ENCODE data around the gene RFT1.

RFT1 gene

DNA sequence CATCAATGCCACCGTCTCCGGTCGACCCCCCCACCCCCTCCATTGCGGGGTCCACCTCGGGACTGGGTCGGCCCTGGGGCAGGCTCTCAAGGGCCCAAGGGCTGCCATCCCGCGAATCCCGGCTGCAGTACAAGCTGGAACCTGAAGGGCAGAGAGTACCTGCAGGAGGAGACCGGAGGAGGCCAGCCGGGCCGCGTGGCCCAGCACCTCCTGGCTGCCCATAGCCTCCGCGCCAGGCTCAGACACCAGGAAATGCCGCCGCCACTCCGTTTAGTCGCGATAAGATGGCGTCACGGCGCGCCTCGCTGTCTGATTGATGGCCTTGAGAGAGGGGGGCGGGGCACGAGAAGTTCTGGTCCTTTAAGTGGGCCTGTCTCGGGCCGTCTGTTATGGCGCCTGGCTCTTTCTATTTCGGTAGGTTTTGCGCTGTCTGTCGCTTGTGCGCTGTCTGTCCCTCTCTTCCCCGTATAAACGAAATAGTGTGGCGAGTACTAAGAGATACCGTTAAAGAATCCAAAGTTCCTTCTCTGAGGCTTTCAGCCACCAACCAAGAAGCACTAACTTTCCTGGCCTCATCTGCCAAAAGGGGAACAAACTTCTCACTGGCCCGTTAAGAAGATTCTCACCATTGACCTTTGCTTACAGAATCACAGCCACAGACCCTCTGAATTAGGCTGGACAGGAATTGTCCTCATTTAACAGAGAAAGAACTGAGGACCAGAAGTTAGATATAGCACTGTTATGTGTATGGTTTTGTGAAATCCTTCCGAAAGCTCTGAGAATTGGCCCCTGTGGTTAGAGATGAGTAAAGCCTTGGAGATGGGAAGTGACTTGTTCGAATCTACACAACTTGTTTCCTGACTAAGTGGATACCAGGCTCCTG lies at the start of gene RFT1:
Gene RFT1 (minus strand): TSS at position 257 of the 883 bp plus-strand sequence. CDS start 35 bp downstream, at position 222.
- DNase-seq (ENCODE audit: low spot score), result peak; percentile 97

DNA sequence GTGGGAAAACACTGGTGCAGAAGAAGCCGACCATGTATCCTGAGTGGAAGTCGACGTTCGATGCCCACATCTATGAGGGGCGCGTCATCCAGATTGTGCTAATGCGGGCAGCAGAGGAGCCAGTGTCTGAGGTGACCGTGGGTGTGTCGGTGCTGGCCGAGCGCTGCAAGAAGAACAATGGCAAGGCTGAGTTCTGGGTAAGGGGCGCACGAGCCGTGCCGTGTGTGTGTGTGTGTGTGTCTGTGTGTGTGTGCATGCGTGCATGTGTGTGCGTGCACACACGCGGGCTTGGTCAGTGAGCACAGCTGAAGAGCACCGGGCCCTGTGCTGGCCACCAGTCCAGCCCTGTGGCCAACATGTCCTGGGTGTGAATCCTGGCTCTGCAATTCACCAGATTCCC lies 49.3 kb upstream of the RFT1 start:
- DNase-seq (ENCODE audit: low spot score), result no peak

- DNase-seq (ENCODE audit: low spot score), result no peak
These were observed 48.0 kb upstream of the RFT1 start for GRCh38 chr3:53178246-53178645.

GRCh38 chr3:53175613-53176540 lies 45.6 kb upstream of the RFT1 start:
- DNase-seq (ENCODE audit: low spot score), result no peak

DNA sequence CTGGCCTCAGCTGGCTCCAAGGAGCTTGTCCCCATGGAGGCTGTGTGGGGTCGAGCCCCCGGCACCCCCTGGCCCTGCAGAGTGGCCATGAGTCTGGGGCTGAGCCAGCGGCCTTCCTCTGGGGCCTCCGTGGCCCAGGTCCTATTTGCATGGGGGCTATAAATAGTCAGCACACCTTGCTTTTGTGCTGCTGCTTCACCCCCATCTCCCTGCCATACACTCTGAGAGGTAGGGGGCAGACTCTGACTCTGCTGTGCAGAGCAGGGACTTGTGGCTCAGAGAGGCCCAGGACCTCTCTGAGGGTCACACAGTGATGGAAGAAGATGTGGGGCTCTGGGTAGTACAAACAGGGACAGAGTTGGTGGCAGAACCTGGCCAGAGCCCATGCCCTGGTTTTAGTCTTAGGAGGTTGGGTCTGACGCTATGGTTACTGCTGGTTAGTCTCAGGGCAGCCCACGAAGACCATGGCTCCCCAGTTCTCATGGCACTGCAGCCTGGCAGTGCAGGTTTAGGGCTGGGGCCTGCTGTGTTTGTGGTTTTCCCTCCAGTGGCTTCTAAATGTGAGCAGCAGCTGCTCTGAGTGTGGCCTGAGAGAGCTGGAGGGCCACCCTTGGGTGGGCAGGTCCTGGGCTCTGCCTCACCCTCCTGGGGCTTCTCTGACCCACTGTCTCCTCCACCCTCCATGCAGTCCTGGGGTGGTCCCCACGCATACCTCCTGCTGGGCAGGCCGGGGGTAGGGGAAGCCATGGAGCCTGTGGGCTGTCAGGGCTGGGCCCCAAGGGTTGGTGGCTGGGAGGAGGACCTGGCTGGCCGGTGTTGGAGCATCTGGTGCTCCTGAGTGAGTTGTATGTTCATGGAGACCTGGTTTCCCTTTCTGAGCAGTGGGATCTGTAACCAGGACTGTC lies 44.4 kb upstream of the RFT1 start:
- DNase-seq (ENCODE audit: low spot score), result no peak

GRCh38 chr3:53173107-53173506 lies 42.9 kb upstream of the RFT1 start:
- no peak for DNase-seq (ENCODE audit: low spot score)

DNA sequence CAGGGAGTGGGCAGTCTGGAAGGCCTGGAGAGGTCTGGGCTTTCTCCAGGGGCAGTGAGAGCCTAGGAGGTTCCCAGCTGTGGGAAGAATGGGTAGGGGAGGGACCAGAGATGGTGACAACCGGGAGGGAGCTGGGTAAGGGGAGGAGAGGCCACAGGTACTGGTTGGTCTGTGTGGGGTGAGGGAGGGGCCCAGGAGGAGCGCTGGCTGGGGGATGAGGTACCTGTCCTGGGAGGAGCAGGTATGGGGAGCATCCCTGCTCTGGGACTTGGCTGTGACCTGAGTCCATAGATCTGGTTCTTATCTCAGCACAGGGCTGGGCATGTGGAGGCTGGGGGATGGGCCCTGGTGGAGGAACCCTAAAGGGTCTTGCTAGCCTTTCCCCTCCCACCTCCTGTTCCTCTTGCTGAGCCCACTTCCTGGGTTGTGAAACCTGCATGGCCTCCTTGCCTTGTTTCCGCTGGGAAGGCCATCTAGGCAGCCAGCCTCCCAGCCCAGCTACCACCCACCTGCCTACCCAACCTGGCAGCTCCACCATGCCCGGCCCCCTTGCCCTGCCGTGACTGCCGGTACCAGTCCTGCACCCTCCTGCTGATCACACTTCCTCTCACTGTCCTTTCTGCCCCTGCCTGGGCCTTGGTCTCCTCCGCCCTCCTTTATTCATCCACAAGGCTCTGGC lies 41.7 kb upstream of the RFT1 start:
- no peak for DNase-seq (ENCODE audit: low spot score)

DNA sequence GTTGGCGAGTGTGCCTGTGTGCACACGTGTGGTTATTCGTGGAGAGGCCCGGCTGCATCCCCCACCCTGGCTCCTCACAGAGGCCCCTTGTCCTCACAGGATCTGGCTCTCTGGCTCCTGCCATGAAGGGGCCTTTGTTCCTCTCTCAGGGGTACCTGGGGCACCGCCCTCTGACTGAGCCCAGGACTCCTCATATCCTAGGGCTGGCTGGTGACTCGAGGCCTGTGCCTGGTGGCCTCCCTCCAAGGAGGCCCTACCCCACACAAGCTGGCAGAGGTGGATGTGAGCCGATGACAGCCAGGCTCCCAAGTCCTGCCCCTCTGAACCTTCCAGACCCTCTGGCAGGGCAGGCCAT lies 40.8 kb upstream of the RFT1 start:
- no peak for DNase-seq (ENCODE audit: low spot score)

- no peak for DNase-seq (ENCODE audit: low spot score)
These were observed 40.3 kb upstream of the RFT1 start for GRCh38 chr3:53170325-53171063.

DNA sequence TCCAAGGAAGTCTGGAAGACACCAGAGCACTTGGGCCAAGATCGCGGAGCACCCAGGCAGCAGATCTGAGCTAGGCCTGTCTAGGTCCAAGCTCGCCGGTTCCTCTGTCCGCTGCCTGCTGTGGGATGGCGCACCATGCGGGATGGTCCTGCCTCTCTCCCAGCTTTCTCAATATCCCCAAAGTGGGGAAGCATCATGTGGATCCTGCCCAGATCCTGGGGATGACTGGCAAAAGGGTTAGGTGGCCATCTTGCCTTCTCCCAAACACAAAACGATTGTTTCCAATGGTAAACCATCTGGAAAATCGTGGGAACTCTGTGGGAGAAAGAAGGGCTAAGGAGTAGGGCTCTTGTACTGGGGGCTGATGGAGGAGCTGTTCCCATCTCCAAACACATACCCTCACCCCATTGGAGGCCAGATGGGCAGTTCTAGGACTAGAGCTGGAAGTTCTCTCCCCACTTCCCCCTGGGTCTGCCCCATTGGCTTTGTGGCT lies 39.6 kb upstream of the RFT1 start:
- no peak for DNase-seq (ENCODE audit: low spot score)

- DNase-seq (ENCODE audit: low spot score), result no peak
These were observed 39.0 kb upstream of the RFT1 start for GRCh38 chr3:53169045-53169831.

DNA sequence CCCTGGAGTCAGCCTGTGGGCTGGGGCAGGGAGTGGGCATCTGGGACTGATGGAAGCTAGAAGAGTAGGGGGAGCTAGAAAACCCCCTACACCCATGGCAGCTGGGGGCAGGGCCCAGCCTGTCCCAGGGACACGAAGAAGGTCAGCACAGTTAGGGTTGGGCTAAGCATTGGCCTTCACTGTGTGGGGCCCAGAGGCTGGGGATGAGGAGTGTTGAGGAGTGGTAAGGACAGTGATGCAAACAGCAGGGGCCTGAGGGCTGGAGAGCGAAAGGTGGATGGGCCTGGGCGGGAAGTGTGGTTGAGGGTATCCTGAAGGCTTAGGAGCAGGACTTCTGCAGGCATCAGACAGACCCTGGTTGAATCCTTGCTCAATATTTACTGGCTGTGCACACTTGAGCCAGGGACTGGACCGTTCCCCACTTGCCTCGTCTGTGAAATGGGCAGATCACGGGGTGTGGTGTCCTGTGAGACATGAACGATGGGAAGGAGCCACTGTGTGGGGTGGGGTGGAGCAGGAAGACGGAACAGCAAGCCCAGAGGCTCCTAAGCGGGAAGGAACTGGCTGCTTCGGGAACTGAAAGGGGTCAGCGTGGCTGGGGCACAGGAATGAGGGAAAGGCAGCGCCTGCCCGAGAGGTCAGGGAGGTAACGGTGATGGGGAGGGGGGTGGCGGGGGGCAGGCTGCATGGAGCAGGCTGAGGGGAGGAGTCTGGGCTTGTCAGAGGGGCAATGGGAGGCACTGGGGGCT lies 38.1 kb upstream of the RFT1 start:
- DNase-seq (ENCODE audit: low spot score), result no peak

GRCh38 chr3:53167418-53168174 lies 37.4 kb upstream of the RFT1 start:
- no peak for DNase-seq (ENCODE audit: low spot score)

DNA sequence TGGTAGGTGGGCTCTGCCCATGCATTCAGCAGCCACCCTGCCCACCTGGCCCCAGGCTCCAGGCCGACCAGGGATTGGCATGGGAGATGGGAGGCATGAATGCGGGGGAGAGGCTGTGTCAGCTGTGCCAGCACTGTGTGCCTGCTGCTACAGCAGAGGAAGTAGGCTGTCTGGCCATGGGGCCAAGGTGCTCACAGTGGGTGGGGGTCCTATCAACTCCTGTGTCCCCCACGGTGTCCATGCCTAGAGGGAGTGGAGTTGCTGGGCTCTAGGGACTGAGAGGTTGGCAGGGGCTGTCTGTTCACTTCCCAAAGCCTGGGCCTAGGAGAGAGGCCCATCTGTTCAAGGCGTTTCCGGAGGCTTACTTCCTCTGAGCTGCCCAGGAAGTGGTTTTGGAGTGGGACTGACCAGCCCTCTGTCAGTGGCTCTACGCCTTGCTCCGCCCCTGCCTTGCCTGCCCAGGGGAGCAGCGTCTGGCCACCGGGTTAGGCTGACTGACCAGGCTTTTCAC lies 36.6 kb upstream of the RFT1 start:
- DNase-seq (ENCODE audit: low spot score), result no peak

GRCh38 chr3:53166206-53166605 lies 36.0 kb upstream of the RFT1 start:
- no peak for DNase-seq (ENCODE audit: low spot score)

- no peak for DNase-seq (ENCODE audit: low spot score)
These were observed 34.7 kb upstream of the RFT1 start for GRCh38 chr3:53164911-53165310.

DNA sequence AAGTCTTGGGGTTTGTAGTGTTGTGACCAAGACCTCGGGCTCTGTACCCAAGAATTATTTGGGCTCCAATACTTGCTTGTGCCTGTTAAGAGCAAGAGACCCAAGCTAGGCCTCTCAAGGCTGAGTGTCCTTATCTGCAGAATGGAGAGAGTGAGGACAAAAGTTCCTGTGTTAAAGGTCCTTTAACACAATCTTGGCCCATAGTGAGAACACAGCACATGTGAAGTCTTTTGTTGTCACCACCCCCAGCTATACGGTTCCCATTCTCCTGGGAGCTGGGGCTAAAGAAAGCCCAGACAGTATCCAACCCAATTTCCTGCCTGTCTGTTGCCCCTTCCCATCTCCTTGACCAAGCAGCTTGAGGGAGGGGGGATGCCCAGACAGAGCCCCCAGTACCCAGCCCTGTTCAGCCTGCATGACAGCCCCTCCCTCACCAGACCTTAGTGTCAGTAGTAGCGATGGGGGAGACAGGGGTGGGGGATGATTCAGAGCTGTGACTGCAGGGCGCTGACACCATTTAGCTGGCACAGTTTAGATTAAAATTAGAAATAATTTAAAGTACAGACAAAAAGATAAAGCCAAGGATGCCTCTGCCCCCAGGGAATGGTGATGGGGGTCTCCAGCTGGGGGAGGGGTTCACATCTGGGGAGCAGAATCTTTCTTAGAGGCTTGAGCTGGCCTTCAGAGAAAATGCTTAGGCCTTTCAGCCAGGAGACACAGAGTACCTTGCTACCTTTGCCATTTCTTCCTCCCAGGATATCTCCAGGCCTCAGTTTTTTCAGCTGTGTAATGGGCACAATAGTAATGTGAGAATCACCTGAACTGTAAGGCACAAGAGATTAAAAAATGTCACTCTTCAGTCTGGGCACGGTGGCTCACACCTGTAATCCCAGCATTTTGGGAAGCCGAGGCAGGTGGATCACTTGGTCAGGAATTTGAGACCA lies 33.5 kb upstream of the RFT1 start:
- no peak for DNase-seq (ENCODE audit: low spot score)
